Measurements from ENCODE around the gene TBC1D9B. TPM values are rescaled to one million over a fixed set of nuclear protein-coding genes. Genes with fewer than 3 reads are reported as not detected.

TBC1D9B gene
- total RNA-seq, 6 experiments from 2014 or later, result 64.6 to 90.7 (median 73.4) TPM

DNA sequence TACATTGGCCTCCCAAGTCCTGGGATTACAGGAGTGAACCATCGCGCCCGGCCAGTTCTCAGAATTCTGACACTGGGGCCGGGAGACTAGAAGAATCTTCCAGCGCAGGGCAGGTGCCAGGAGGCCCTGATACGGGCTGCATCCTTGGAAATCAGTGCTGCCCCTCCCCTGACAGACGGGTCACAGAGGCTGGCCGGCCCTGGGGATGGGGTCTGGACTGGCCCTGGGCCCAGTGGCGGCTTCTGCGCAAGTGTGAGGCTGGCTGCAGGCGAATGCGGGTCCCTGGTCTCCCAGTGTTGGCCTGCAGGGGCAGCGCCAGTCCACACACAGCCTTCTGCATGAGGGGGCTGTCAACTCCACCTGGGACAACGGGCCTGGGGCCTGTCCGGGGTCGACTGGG, 831 bp upstream of the TBC1D9B start:
- TF ChIP-seq, protein P1, sequence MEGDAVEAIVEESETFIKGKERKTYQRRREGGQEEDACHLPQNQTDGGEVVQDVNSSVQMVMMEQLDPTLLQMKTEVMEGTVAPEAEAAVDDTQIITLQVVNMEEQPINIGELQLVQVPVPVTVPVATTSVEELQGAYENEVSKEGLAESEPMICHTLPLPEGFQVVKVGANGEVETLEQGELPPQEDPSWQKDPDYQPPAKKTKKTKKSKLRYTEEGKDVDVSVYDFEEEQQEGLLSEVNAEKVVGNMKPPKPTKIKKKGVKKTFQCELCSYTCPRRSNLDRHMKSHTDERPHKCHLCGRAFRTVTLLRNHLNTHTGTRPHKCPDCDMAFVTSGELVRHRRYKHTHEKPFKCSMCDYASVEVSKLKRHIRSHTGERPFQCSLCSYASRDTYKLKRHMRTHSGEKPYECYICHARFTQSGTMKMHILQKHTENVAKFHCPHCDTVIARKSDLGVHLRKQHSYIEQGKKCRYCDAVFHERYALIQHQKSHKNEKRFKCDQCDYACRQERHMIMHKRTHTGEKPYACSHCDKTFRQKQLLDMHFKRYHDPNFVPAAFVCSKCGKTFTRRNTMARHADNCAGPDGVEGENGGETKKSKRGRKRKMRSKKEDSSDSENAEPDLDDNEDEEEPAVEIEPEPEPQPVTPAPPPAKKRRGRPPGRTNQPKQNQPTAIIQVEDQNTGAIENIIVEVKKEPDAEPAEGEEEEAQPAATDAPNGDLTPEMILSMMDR (IDR thresholded peaks at IDR 0.05), result peak; percentile 33; the same call in 1 of the 2 replicates
- Mint-ChIP-seq H3K9me3 (no peaks in the 10 kb centered on the region), H3K4me1 (ENCODE audit: low read depth) (peaks cover 9% of the 10 kb centered on the region; the same call in 1 of the 2 replicates), H3K4me3 (peak overlapping the region; percentile 86), H3K36me3 (ENCODE audit: low read depth) (peaks cover 6% of the 10 kb centered on the region; the same call in 1 of the 2 replicates), H3K27ac (no peak overlapping the region), H3K27me3 (ENCODE audit: insufficient read depth) (no peaks in the 10 kb centered on the region; the same call in 1 of the 2 replicates)
- no peak for DNase-seq

DNA sequence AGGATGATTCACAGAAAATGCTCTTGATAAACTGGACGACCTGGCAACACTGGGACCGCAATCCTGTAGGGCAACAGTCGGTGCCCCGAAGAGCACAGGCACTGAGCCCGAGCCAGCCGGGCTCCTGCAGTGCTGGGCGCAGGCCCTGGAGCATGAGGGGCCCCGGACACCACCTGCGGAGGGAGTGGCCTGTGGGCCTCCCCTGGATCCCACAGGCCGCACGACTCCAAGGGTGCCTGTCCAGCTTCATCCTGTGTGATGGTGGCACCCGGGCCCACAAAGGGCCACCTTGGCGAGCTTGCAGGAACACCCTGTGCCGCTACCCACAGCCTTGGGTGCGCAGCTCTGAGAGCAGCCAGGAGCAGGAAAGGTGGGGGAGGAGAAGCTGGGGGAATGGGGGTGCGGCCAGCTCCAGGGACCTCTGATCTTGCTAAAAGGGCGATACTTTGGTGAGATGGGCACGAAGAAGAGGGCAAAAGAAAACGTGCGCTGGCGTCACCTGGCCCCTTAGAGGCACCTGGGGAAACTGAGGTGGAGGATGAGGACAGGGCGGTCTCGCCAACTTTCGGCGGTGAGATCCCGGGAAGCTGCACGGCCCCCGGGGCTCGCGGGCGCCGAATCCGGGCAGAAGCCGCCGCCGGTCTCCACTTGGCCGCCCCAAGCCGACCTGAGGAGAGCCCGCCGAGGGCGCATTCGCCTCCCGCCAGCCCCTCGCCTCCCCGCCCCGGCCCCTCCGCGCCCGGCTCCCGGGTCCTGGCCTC, 722 bp downstream of the TBC1D9B start:
- no peaks in the 10 kb centered on the region for H3K27me3 Mint-ChIP-seq (ENCODE audit: insufficient read depth)
- no peaks in the 10 kb centered on the region for H3K9me3 Mint-ChIP-seq
- TF ChIP-seq, protein P1 (IDR thresholded peaks at IDR 0.05), result no peak
- H3K4me3 Mint-ChIP-seq, result peak overlapping the region; percentile 93
- H3K27ac Mint-ChIP-seq, result peak overlapping the region; percentile 83
- no peak for DNase-seq
- H3K36me3 Mint-ChIP-seq (ENCODE audit: low read depth), result peaks cover 6% of the 10 kb centered on the region; the same call in 1 of the 2 replicates
- H3K4me1 Mint-ChIP-seq (ENCODE audit: low read depth), result peaks cover 9% of the 10 kb centered on the region; the same call in 1 of the 2 replicates

DNA sequence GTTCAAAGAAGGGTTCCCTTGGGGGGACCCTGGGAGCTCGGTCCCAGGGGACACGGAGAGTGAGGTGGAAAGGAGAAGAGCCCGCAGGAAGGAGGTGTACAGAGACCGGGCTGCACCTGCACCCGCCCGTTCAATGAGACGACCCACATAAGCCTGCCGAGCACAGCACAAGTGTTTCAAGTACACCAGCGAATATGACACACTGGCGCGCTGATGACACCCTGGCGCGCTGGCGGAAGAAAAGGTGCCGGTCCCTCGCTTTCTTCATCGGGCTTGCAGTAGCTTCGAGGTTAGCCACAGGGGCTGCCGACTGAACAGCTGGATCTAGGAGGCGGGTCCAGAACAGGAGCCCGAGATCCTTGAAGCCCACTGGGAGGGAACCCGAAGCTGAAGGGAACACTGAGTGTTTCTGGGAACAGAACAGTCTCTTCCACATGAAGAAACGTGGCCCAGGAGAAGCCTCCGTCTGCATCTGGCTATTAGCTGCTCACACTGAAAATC, 1.4 kb downstream of the TBC1D9B start:
- TF ChIP-seq, protein P1 (IDR thresholded peaks at IDR 0.05), result no peak
- peak; percentile 4 for DNase-seq
- Mint-ChIP-seq H3K27me3 (ENCODE audit: insufficient read depth) (no peaks in the 10 kb centered on the region), H3K36me3 (ENCODE audit: low read depth) (peaks cover 6% of the 10 kb centered on the region; the same call in 1 of the 2 replicates), H3K9me3 (no peaks in the 10 kb centered on the region), H3K4me3 (peak overlapping the region; percentile 93), H3K27ac (peak overlapping the region; percentile 83), H3K4me1 (ENCODE audit: low read depth) (peaks cover 9% of the 10 kb centered on the region; the same call in 1 of the 2 replicates)

DNA sequence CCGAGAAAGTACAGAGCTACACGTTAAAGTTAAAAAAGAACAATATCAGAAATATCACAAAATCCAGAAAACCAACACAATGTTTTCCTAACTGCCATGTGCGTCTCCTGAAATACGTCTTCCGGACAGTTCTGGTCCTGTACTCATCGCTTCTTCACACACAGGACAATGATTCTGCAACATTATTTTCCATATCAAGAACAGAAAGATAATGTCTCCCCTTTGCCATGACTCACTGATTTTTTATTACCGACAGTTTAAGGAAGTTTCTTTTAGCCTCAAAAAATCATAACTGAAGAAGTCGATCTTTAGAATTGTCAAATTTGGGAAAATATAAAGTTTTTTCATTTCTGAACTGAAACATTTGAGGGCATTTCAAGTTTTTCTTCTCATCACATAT, 2.5 kb downstream of the TBC1D9B start:
- H3K27me3 Mint-ChIP-seq (ENCODE audit: insufficient read depth), result no peaks in the 10 kb centered on the region
- no peak overlapping the region; the same call in 1 of the 2 replicates for H3K27ac Mint-ChIP-seq
- H3K36me3 Mint-ChIP-seq (ENCODE audit: low read depth), result peaks cover 6% of the 10 kb centered on the region; the same call in 1 of the 2 replicates
- no peak overlapping the region for H3K4me3 Mint-ChIP-seq
- peaks cover 9% of the 10 kb centered on the region; the same call in 1 of the 2 replicates for H3K4me1 Mint-ChIP-seq (ENCODE audit: low read depth)
- TF ChIP-seq, protein P1 (IDR thresholded peaks at IDR 0.05), result no peak
- DNase-seq, result no peak
- no peaks in the 10 kb centered on the region for H3K9me3 Mint-ChIP-seq

DNA sequence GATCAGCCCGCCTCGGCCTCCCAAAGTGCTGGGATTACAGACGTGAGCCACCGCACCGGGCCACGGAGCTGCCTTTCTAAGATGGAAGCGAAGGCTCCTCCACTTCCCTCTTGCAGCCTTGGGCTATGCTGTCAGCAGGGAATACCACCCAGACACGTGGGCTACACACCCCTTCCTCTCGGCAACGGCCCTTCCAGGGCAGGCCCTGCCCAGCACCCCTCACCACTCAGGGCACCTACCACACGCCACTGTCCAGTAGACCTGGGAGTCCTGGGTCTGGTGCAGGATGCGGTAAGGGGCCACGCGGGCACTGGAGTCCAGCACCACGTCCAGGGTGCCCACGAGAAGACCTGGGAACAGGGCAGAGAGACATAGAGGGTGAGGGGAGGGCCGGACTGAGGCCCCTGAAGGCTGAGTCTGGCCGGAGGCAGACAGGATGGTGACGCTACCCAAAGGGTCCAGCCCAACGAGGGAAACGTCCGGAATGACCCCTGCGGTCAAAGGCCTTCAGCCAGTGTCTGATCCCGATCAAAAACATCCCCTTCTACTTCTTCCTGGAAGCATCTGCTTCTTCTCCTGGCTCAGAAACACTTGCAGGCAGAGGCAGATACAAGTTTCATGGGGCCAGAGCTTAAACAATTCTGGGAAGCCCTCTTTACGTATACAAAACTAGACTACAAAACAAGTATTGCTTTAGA, 3.1 kb downstream of the TBC1D9B start:
- Mint-ChIP-seq H3K4me1 (ENCODE audit: low read depth) (peaks cover 9% of the 10 kb centered on the region; the same call in 1 of the 2 replicates), H3K9me3 (no peaks in the 10 kb centered on the region), H3K27ac (no peak overlapping the region; the same call in 1 of the 2 replicates), H3K4me3 (no peak overlapping the region), H3K36me3 (ENCODE audit: low read depth) (peaks cover 6% of the 10 kb centered on the region; the same call in 1 of the 2 replicates), H3K27me3 (ENCODE audit: insufficient read depth) (no peaks in the 10 kb centered on the region)
- no peak for DNase-seq
- TF ChIP-seq, protein P1 (IDR thresholded peaks at IDR 0.05), result no peak

Measured in HFFc6 (cell line).